Measurements from ENCODE around the gene TAB3. TPM values are rescaled to one million over a fixed set of nuclear protein-coding genes. Genes with fewer than 3 reads are reported as not detected.

Gene TAB3
- total and polyA plus RNA-seq, 9 of the 15 experiments (the other 6 are each of a cell fraction or from before 2014, with no cell fraction given), result 2.4 to 31.1 (median 15.5) TPM

- no peak for TF ChIP-seq RERE (CRISPR knock-in tag; IDR thresholded peaks at IDR 0.05; ENCODE audit: borderline replicate concordance)
- TF ChIP-seq PHF20 (IDR thresholded peaks at IDR 0.05; ENCODE audit: partially characterized antibody), result no peak
- TF ChIP-seq AFF4 (CRISPR knock-in tag; IDR thresholded peaks at IDR 0.05), result no peak
- TF ChIP-seq HDAC1 (IDR thresholded peaks at IDR 0.05), result no peak
- TF ChIP-seq SMARCE1 (IDR thresholded peaks at IDR 0.05), result no peak
- TF ChIP-seq ETS1 (conservative IDR thresholded peaks at IDR 0.05; ENCODE audit: control insufficient read depth, low read depth, low read length), result peak; percentile 85; the same call in 1 of the 2 replicates
- TF ChIP-seq TBP (optimal IDR thresholded peaks at IDR 0.05; ENCODE audit: low read depth, low read length), result peak; percentile 37
- TF ChIP-seq ZBTB33 (CRISPR knock-in tag; IDR thresholded peaks at IDR 0.05), result peak; percentile 52; the same call in 1 of the 2 replicates
- peak; percentile 79 for TF ChIP-seq NEUROD1 (IDR thresholded peaks at IDR 0.05; ENCODE audit: borderline replicate concordance, low read depth, low read length, partially characterized antibody)
- TF ChIP-seq TAF15 (IDR thresholded peaks at IDR 0.05; ENCODE audit: low read depth, low read length), result no peak
Observed at GRCh38 chrX:30889147-30890140, at the start of gene TAB3 (continued).
